NCI-H1105 (cell line): Measurements from ENCODE around the gene ADCY2.

Experiments
- DNase-seq: peaks from one replicate; lab custom pipeline; 2025; lab: John Stamatoyannopoulos, UW

ADCY2 gene

GRCh38 chr5:7437836-7438235 lies 41.9 kb downstream of the ADCY2 start:
- DNase-seq = no peak

GRCh38 chr5:7445068-7445467 lies 49.1 kb downstream of the ADCY2 start:
- no peak for DNase-seq

- no peak for DNase-seq
These were observed 49.9 kb downstream of the ADCY2 start for GRCh38 chr5:7445831-7446230.

GRCh38 chr5:7446913-7447312 lies 51.0 kb downstream of the ADCY2 start:
- no peak for DNase-seq

- no peak for DNase-seq
These were observed 58.0 kb downstream of the ADCY2 start for GRCh38 chr5:7453947-7454346.

- no peak for DNase-seq
These were observed 60.3 kb downstream of the ADCY2 start for GRCh38 chr5:7456206-7456605.

- no peak for DNase-seq
These were observed 65.4 kb downstream of the ADCY2 start for GRCh38 chr5:7461371-7461770.

GRCh38 chr5:7462758-7463157 lies 66.8 kb downstream of the ADCY2 start:
- DNase-seq = no peak

GRCh38 chr5:7464182-7464581 lies 68.2 kb downstream of the ADCY2 start:
- DNase-seq = no peak

- no peak for DNase-seq
These were observed 71.2 kb downstream of the ADCY2 start for GRCh38 chr5:7467179-7467578.

GRCh38 chr5:7468742-7469141 lies 72.8 kb downstream of the ADCY2 start:
- DNase-seq = no peak

GRCh38 chr5:7471710-7472109 lies 75.8 kb downstream of the ADCY2 start:
- no peak for DNase-seq

GRCh38 chr5:7473115-7473514 lies 77.2 kb downstream of the ADCY2 start:
- DNase-seq = no peak

- no peak for DNase-seq
These were observed 77.8 kb downstream of the ADCY2 start for GRCh38 chr5:7473668-7474215.

- DNase-seq = no peak
These were observed 79.0 kb downstream of the ADCY2 start for GRCh38 chr5:7474821-7475403.

GRCh38 chr5:7478459-7478858 lies 82.5 kb downstream of the ADCY2 start:
- no peak for DNase-seq

- no peak for DNase-seq
These were observed 92.8 kb downstream of the ADCY2 start for GRCh38 chr5:7488734-7489133.

- DNase-seq = no peak
These were observed 96.4 kb downstream of the ADCY2 start for GRCh38 chr5:7492371-7492770.

GRCh38 chr5:7493081-7493480 lies 97.1 kb downstream of the ADCY2 start:
- no peak for DNase-seq

- DNase-seq = no peak
These were observed 97.7 kb downstream of the ADCY2 start for GRCh38 chr5:7493622-7494021.

- DNase-seq = no peak
These were observed 98.7 kb downstream of the ADCY2 start for GRCh38 chr5:7494481-7495130.

- no peak for DNase-seq
These were observed 99.2 kb downstream of the ADCY2 start for GRCh38 chr5:7495131-7495517.

- no peak for DNase-seq
These were observed 104.3 kb downstream of the ADCY2 start for GRCh38 chr5:7500256-7500655.

GRCh38 chr5:7501061-7501460 lies 105.1 kb downstream of the ADCY2 start:
- DNase-seq = no peak
